Brain microvascular endothelial cell (primary cell): ENCODE measurements around the gene HNRNPL.

Experiments
- DNase-seq: peaks from one replicate; pipeline ENCODE4 v3.0.0-alpha.2; 2020
- H3K27ac ChIP-seq: fragments of 250-450 bp; sonication (Bioruptor Pico); 2 replicates; pipeline ENCODE4 v1.5.1; 2020; ENCODE audit warnings: mild to moderate bottlenecking, moderate library complexity
- H3K27me3 ChIP-seq: fragments of 250-450 bp; sonication (Bioruptor Pico); replicated peaks from 2 replicates; pipeline ENCODE4 v1.5.1; 2020; ENCODE audit warnings: mild to moderate bottlenecking
- H3K36me3 ChIP-seq: fragments of 250-450 bp; sonication (Bioruptor Pico); replicated peaks from 2 replicates; pipeline ENCODE4 v1.5.1; 2020; ENCODE audit warnings: mild to moderate bottlenecking
- H3K4me3 ChIP-seq: 2 replicates; pipeline ENCODE4 v1.5.1; 2011; ENCODE audit warnings: low read depth, mild to moderate bottlenecking, control low read depth, low read length, moderate library complexity
- CTCF ChIP-seq: IDR thresholded peaks from 2 replicates; pipeline ENCODE4 v1.5.1; 2011; ENCODE audit warnings: low read depth, mild to moderate bottlenecking, moderate library complexity, low read length, control low read depth, inconsistent platforms; ENCODE audit errors: missing control alignments
- in situ Hi-C: cut with HindIII; loops from 2 replicates; pipeline ENCODE4 v1.10.0; 2017; ENCODE audit warnings: low sequenced_read_pairs, low pct_ligation_motif_present

HNRNPL gene

GRCh38 chr19:38849147-38849859, 483 bp downstream of the HNRNPL start:
- Histone ChIP-seq H3K27ac (peak overlapping the region; percentile 100), H3K27me3 (no peaks in the 10 kb centered on the region), H3K36me3 (peaks cover 38% of the 10 kb centered on the region), H3K4me3 (peak overlapping the region; percentile 59)
- no peak for TF ChIP-seq CTCF
- in situ Hi-C loops = no loop called here
- peak; percentile 91 for DNase-seq

- DNase-seq = no peak
- H3K27ac ChIP-seq = peak overlapping the region; percentile 100
- no peak for TF ChIP-seq CTCF
- peaks cover 45% of the 10 kb centered on the region for H3K36me3 ChIP-seq
- in situ Hi-C loops = no loop called here
- peak overlapping the region; percentile 59 for H3K4me3 ChIP-seq
- H3K27me3 ChIP-seq = no peaks in the 10 kb centered on the region
Measured at GRCh38 chr19:38848299-38849146, 1.3 kb downstream of the HNRNPL start.

- H3K27ac ChIP-seq = no peak overlapping the region
- DNase-seq = no peak
- in situ Hi-C loops = no loop called here
Measured at GRCh38 chr19:38846097-38846496, 3.7 kb downstream of the HNRNPL start.

GRCh38 chr19:38845374-38846024, 4.3 kb downstream of the HNRNPL start:
- Histone ChIP-seq H3K36me3 (peaks cover 75% of the 10 kb centered on the region), H3K27me3 (no peaks in the 10 kb centered on the region), H3K4me3 (no peak overlapping the region), H3K27ac (no peak overlapping the region)
- no peak for TF ChIP-seq CTCF
- DNase-seq = no peak
- in situ Hi-C loops = no loop called here

More at GRCh38 chr19:38846097-38846496, 3.7 kb downstream of the HNRNPL start:
- peaks cover 69% of the 10 kb centered on the region for H3K36me3 ChIP-seq
- TF ChIP-seq CTCF = no peak
- no peaks in the 10 kb centered on the region for H3K27me3 ChIP-seq
- H3K4me3 ChIP-seq = no peak overlapping the region

- Histone ChIP-seq H3K27me3 (no peaks in the 10 kb centered on the region), H3K27ac (no peak overlapping the region), H3K36me3 (peaks cover 84% of the 10 kb centered on the region), H3K4me3 (no peak overlapping the region)
- in situ Hi-C loops = no loop called here
- DNase-seq = no peak
- no peak for TF ChIP-seq CTCF
Measured at GRCh38 chr19:38844093-38844686, 5.6 kb downstream of the HNRNPL start.
